Sciatic nerve (tissue), 2 donors: ENCODE results near the gene PCDHGB7. TPM values are rescaled to one million over a fixed set of nuclear protein-coding genes. Genes with fewer than 3 reads are reported as not detected.
"Not testable (repeated sequence)": the region's sequence is repeated elsewhere in the genome, so short reads cannot be mapped to it uniquely, and the experiment has no call there.

Experiments used
- ATAC-seq: fragments of 200-7000 bp; cut with Tn5 transposase; one replicate; pipeline ENCODE4 v1.9.1; 2020; ENCODE audit warnings: mild to moderate bottlenecking, moderate library complexity
- DNase-seq: peaks from one replicate; pipeline ENCODE4 v3.0.0-alpha.2; 2020; ENCODE audit warnings: low spot score
- intact Hi-C: fragments of 100-400 bp; cut with DNase I; formaldehyde crosslinking; loops from one replicate; pipeline ENCODE4 v1.14.2; 2022
- total RNA-seq: library from RNA; stranded (reverse); fragmentation: NEBNext Ultra II Directional; extraction: Animal tissue kit (Norgen Biotek cat#: 25700); gene quantifications from one replicate; pipeline ENCODE4 v1.2.1, GENCODE V29; 2021
- donor health status: DM: no; HTN: no; CAD: no.
- donor health status: DM: no; HTN: no; CAD: no.

Gene PCDHGB7
- total RNA-seq, 1 donor from 2014 or later: 18.9 TPM

- no peak for ATAC-seq
- DNase-seq: peak; percentile 60
- intact Hi-C loops: loop anchor here (10.0 kb wide), 1 partner anchor 124 kb away; no protein-coding TSS in a partner anchor
Measured at GRCh38 chr5:141420855-141421488, 3.5 kb downstream of the PCDHGB7 start, which contains the start of gene PCDHGA11. Gene PCDHGA11, plus strand, starts transcription at chr5:141421051. Its CDS starts 177 bp downstream, at chr5:141421228.

- intact Hi-C loops: loop anchor here (10.0 kb wide), 1 partner anchor 123 kb away; no protein-coding TSS in a partner anchor
Measured at GRCh38 chr5:141421489-141421855, 4.0 kb downstream of the PCDHGB7 start.

GRCh38 chr5:141422742-141423291 is 5.3 kb downstream of the PCDHGB7 start:
- intact Hi-C loops: loop anchor here (10.0 kb wide), 1 partner anchor 122 kb away; no protein-coding TSS in a partner anchor
- DNase-seq (no peak), ATAC-seq (no peak)

More at GRCh38 chr5:141421489-141421855, 4.0 kb downstream of the PCDHGB7 start:
- ATAC-seq (no peak), DNase-seq (no peak)

GRCh38 chr5:141427783-141428426 is 10.4 kb downstream of the PCDHGB7 start:
- ATAC-seq (no peak), DNase-seq (no peak)
- intact Hi-C loops: loop anchor here (10.0 kb wide), 1 partner anchor 117 kb away; no protein-coding TSS in a partner anchor

GRCh38 chr5:141430332-141431113 is 13.0 kb downstream of the PCDHGB7 start, which contains the start of gene PCDHGA12:
Gene PCDHGA12, plus strand, starts transcription at chr5:141430507. Its CDS starts 253 bp downstream, at chr5:141430760.
- DNase-seq: no peak
- intact Hi-C loops: no loop called here
- peak; percentile 88 for ATAC-seq

GRCh38 chr5:141431286-141431685 is 13.8 kb downstream of the PCDHGB7 start:
- ATAC-seq (peak; percentile 63), DNase-seq (no peak)
- intact Hi-C loops: no loop called here

- intact Hi-C loops, ATAC-seq, DNase-seq: not testable (repeated sequence)
Measured at GRCh38 chr5:141432308-141432707, 14.8 kb downstream of the PCDHGB7 start.

GRCh38 chr5:141432726-141433125 is 15.2 kb downstream of the PCDHGB7 start:
- intact Hi-C loops, ATAC-seq, DNase-seq: not testable (repeated sequence)

GRCh38 chr5:141434006-141434405 is 16.5 kb downstream of the PCDHGB7 start:
- no peak for ATAC-seq
- no peak for DNase-seq
- intact Hi-C loops: no loop called here

GRCh38 chr5:141437221-141437620 is 19.7 kb downstream of the PCDHGB7 start:
- intact Hi-C loops: no loop called here
- ATAC-seq (no peak), DNase-seq (no peak)

- DNase-seq (no peak), ATAC-seq (no peak)
- intact Hi-C loops: no loop called here
Measured at GRCh38 chr5:141439411-141440141, 22.1 kb downstream of the PCDHGB7 start.

GRCh38 chr5:141440341-141440740 is 22.9 kb downstream of the PCDHGB7 start:
- intact Hi-C loops: no loop called here
- DNase-seq (no peak), ATAC-seq (no peak)

GRCh38 chr5:141441571-141442170 is 24.2 kb downstream of the PCDHGB7 start:
- DNase-seq (no peak), ATAC-seq (no peak)
- intact Hi-C loops: no loop called here

GRCh38 chr5:141465351-141465750 is 47.9 kb downstream of the PCDHGB7 start:
- intact Hi-C loops: no loop called here
- ATAC-seq: no peak
- DNase-seq: no peak
